Measurements from ENCODE around the gene FHDC1.
A peak's percentile ranks its signal among the peaks of the same experiment; 100 is the strongest.

Gene FHDC1

DNA sequence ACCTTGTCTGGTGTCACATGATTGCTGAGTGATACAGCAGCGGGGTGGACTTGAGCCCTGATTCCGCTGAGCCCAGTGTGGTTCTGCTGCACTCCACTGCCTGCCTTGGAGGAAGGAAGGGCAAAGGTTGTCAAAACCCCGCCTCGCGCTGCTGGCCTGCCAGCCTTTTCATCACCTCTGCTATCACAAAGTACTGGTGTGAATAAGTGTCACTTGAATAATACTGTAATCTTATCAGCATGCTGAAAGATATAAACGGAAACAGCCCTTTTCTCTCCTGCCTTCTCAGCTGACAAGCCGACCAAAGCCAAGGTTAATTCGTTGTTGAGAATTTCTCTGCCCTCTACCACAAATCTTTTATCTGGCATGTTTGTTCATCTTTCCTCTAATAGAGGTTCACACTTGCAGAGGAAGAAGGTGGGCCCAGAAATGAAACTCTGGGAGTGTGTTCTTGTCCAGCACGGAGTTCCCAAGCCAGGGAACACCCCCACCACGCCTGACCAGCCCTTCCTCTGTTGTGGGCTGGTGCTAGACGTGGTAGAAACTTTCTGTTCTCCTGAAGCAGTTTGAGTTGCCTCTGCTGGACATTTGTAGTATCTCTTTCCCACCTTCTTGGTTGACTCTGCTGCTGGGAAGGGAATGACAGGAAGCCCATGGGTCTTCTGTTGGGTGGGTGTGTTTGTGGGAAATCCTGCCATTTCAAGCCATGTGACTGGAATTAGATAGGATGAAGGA is 21.5 kb downstream of the FHDC1 start:
- DNase-seq (ENCODE audit: low read depth), result no peak

GRCh38 chr4:152959080-152959479 is 23.0 kb downstream of the FHDC1 start:
- DNase-seq (ENCODE audit: low read depth), result no peak

GRCh38 chr4:152960082-152960481 is 24.0 kb downstream of the FHDC1 start:
- DNase-seq (ENCODE audit: low read depth), result no peak

- DNase-seq (ENCODE audit: low read depth), result no peak
These were observed 25.1 kb downstream of the FHDC1 start for GRCh38 chr4:152961014-152961772.

GRCh38 chr4:152961773-152962115 is 25.6 kb downstream of the FHDC1 start:
- no peak for DNase-seq (ENCODE audit: low read depth)

DNA sequence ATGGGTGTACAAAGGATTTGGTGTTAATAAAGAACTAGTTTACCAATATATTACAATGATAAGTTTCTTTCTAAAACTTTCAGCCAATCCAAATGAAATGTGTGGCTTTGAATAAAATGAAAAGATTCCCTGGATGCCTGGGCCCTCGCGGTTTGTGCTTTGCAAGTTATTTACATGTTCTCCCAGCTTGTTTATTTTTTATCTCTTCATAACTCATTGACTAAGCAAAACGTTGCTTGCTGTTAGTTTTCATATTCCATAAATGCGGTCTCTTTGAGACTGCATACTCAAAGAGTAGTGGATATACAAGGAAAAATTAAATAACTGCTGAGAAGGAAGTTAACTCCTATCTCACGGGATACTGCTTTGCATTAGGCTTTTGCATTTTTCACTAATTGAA is 26.0 kb downstream of the FHDC1 start:
- no peak for DNase-seq (ENCODE audit: low read depth)

GRCh38 chr4:152964335-152964734 is 28.2 kb downstream of the FHDC1 start:
- no peak for DNase-seq (ENCODE audit: low read depth)

- no peak for DNase-seq (ENCODE audit: low read depth)
These were observed 29.5 kb downstream of the FHDC1 start for GRCh38 chr4:152965611-152966010.

GRCh38 chr4:152967907-152968306 is 31.8 kb downstream of the FHDC1 start:
- no peak for DNase-seq (ENCODE audit: low read depth)

DNA sequence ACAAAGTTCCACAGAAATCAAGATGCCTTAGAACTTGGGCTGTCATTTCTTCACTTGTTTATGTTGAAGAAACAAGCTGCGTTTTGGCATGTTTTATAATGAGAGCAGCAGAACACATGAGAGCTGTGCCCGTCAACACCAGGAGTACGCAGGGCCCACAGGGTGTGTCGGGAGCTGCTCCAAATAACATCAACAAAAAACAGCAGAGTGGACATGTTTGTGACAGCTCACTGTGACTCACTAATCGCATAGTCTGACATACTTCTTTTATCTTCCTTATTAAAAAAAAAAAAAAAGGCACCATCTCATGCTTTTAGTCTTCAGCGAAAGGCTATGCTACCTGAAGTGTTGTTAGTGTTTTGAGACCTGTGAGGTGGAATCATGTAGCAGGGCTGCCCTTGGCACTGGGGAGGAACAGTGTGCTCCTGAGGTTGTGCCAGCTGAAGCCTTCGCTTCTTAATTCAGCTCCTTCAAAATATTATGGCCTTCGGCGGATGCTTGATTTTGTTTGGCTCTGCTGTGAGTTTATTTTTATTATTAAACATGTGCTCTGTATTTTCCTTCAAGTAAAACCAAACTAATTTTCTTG is 32.8 kb downstream of the FHDC1 start:
- DNase-seq (ENCODE audit: low read depth), result no peak

DNA sequence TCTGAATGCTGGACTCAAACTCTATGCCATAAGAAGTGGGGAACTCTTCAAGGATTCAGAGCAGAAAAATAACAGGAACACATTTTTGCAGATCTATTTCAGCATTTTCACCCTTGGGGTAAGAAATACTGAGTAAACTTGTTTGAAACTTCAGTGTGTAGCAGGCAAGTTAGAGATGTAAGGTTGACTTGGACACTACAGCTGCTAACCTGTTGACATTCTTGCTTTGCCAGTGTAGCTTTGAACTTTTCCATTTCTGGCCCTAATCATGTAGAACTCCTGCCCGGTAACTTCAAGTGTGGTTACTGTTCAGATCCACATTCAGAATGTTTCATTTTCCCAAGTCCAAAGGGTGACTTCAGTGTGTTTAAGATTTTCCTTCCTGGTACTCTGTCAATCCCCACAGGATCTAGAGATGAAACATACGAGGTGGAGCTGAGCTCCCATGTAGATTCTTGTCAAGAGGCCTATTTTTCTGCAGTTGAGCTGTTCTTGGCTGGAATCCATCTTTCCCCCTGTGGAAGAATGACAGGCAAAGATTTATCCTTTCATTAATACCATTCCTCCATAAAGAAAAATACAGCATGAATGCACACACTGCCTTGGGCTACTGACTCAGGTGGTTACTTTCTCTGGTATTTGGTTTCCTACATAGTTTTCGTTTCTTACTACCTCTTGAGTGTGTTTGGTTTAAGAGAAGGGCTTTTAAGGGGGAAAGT is 34.1 kb downstream of the FHDC1 start:
- peak; percentile 24 for DNase-seq (ENCODE audit: low read depth)

DNA sequence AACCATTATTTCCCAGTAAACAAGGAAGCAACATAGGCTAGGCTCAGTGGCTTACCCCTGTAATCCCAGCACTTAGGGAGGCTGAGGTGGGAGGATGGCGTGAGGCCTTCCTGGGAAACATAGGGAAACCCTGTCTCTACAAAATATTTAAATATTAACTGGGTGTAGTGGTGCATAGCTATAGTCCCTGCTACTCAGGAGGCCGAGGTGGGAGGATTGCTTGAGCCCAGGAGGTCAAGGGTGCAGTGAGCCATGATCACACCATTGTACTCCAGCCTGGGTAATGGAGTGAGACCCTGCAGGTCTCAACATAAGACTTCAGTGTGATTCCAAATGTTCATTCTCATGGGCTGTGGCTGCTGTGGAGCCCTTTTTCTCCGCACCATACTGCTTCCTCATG is 34.9 kb downstream of the FHDC1 start:
- DNase-seq (ENCODE audit: low read depth), result no peak

GRCh38 chr4:152972821-152973628 is 36.9 kb downstream of the FHDC1 start:
- DNase-seq (ENCODE audit: low read depth), result peak; percentile 62

GRCh38 chr4:152973629-152974467 is 37.7 kb downstream of the FHDC1 start:
- DNase-seq (ENCODE audit: low read depth), result no peak

- DNase-seq (ENCODE audit: low read depth), result no peak
These were observed 38.6 kb downstream of the FHDC1 start for GRCh38 chr4:152974468-152975379.

DNA sequence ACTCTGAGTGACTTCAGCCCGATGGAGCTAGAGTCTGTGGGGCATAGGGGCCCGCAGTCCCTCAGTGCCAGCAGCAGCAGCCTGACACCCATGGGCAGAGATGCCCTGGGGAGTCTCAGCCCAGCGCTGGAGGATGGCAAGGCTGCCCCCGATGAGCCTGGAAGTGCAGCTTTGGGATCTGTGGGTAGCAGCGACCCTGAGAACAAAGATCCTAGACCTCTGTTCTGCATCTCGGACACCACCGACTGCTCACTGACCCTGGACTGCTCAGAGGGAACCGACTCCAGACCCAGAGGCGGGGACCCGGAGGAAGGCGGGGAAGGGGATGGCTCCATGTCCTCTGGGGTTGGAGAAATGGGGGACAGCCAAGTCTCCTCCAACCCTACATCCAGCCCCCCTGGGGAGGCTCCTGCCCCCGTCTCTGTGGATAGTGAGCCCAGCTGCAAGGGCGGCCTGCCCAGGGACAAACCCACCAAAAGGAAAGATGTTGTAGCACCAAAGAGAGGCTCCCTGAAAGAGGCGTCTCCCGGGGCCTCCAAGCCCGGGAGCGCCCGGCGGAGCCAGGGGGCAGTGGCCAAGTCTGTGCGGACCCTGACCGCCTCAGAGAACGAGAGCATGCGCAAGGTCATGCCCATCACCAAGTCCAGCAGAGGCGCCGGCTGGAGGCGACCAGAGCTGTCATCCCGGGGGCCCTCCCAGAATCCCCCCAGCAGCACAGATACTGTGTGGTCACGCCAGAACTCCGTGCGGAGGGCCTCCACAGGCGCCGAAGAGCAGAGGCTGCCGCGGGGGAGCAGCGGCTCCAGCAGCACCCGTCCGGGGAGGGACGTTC is 39.5 kb downstream of the FHDC1 start:
- no peak for DNase-seq (ENCODE audit: low read depth)

DNA sequence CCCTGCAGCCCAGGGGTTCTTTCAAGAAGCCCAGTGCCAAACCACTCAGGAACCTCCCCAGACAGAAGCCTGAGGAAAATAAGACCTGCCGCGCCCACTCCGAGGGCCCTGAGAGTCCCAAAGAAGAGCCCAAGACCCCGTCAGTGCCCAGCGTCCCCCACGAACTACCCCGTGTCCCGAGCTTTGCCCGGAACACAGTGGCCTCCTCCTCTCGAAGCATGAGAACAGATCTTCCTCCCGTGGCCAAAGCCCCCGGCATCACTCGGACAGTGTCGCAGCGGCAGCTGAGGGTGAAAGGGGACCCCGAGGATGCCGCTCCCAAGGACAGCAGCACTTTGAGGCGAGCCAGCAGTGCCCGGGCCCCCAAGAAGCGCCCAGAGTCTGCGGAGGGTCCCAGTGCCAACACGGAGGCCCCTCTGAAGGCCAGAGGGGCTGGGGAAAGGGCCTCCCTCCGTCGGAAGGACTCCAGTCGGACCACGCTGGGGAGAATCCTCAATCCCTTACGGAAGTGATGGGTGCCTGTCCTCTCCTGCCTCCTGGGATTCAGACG is 40.2 kb downstream of the FHDC1 start:
- DNase-seq (ENCODE audit: low read depth), result no peak

DNA sequence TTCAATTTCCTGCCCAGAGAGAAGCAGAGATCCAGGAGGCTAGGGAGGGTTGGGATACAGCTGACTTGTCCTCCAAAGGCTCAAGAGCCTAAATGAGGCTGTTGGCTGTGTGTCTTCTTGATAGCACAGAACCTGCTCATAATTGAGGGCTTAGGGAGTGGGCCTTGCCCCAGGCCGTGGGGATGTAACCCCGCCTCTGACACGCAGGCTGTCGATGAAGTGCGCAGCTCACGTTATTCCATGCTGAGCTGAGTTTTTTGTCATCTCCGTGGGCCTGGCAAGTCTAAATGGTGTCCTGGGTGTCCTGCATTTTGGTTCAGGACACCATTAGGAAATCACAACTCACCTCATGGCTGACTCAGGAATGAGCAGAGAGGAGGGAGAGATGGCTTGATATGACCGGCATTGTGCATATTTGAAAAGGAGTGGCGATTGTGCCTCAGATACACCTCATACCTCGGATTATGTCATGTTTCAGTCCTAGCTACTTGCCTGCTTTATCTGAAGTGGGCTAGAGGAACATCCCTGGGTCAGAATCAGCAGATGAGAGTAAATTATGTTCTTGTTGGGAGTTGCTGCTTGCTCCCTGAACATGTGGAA is 43.7 kb downstream of the FHDC1 start:
- no peak for DNase-seq (ENCODE audit: low read depth)

Measured in GM04504 (cell line).